HG03060 (cell line): Measurements from ENCODE around the gene GNAT2.

Source experiments
- ATAC-seq: cut with Tn5 transposase; IDR thresholded peaks from one replicate; pipeline ENCODE4 v1.9.1; 2021; ENCODE audit warnings: low read depth, moderate number of reproducible peaks; ENCODE audit not compliant: unreplicated experiment

Gene GNAT2

GRCh38 chr1:109643385-109644230, 24.2 kb upstream of the GNAT2 start:
- peak; percentile 44 for ATAC-seq

- no peak for ATAC-seq
Measured at GRCh38 chr1:109642626-109643025, 23.2 kb upstream of the GNAT2 start.

GRCh38 chr1:109641861-109642260, 22.4 kb upstream of the GNAT2 start:
- ATAC-seq: no peak

GRCh38 chr1:109641078-109641740, 21.8 kb upstream of the GNAT2 start:
- no peak for ATAC-seq

- no peak for ATAC-seq
Measured at GRCh38 chr1:109640285-109640865, 21.0 kb upstream of the GNAT2 start.

- ATAC-seq: no peak
Measured at GRCh38 chr1:109639841-109640184, 20.4 kb upstream of the GNAT2 start.

- ATAC-seq: no peak
Measured at GRCh38 chr1:109639063-109639840, 19.8 kb upstream of the GNAT2 start.

GRCh38 chr1:109637446-109637845, 18.0 kb upstream of the GNAT2 start:
- ATAC-seq: no peak

- no peak for ATAC-seq
Measured at GRCh38 chr1:109636201-109636952, 17.0 kb upstream of the GNAT2 start.

- no peak for ATAC-seq
Measured at GRCh38 chr1:109635862-109636200, 16.4 kb upstream of the GNAT2 start.

GRCh38 chr1:109634771-109635750, 15.6 kb upstream of the GNAT2 start:
- no peak for ATAC-seq

GRCh38 chr1:109634292-109634691, 14.9 kb upstream of the GNAT2 start:
- no peak for ATAC-seq

GRCh38 chr1:109632671-109633346, 13.4 kb upstream of the GNAT2 start:
- no peak for ATAC-seq

GRCh38 chr1:109631513-109632505, 12.4 kb upstream of the GNAT2 start:
- ATAC-seq: no peak

- no peak for ATAC-seq
Measured at GRCh38 chr1:109630898-109631512, 11.6 kb upstream of the GNAT2 start.

- no peak for ATAC-seq
Measured at GRCh38 chr1:109630081-109630897, 10.9 kb upstream of the GNAT2 start.
